ENCODE data around the gene SELE.

The SELE gene

GRCh38 chr1:169779150-169779549, 45.3 kb upstream of the SELE start:
- Histone ChIP-seq H3K79me2 (ENCODE audit: low read length) (no peaks in the 10 kb centered on the region), H3F3A (ENCODE audit: insufficient read depth, low read length) (no peaks in the 10 kb centered on the region), H3K27ac (ENCODE audit: low read length) (no peak overlapping the region), H3K4me3 (ENCODE audit: low read length) (no peak overlapping the region), H3K4me2 (ENCODE audit: low read depth, low read length) (no peak overlapping the region), H3K9me3 (replicated peaks; ENCODE audit: insufficient read depth, low read length) (no peaks in the 10 kb centered on the region), H2AFZ (ENCODE audit: low read length) (no peak overlapping the region), H3K9ac (ENCODE audit: low read length) (no peak overlapping the region), H3K9me2 (replicated peaks; ENCODE audit: insufficient read depth, low read length) (no peaks in the 10 kb centered on the region), H3K4me1 (ENCODE audit: low read length) (no peaks in the 10 kb centered on the region), H4K20me1 (ENCODE audit: insufficient read depth, low read length) (no peaks in the 10 kb centered on the region), H3K27me3 (replicated peaks; ENCODE audit: insufficient read depth, low read length) (no peaks in the 10 kb centered on the region), H3K36me3 (replicated peaks; ENCODE audit: insufficient read depth, low read length) (no peaks in the 10 kb centered on the region)
- TF ChIP-seq CTCF (IDR thresholded peaks at IDR 0.05; ENCODE audit: low read length): no peak
- no peak for TF ChIP-seq EZH2 (optimal IDR thresholded peaks at IDR 0.05; ENCODE audit: low read depth, low read length)
- no peak for TF ChIP-seq EZH2phosphoT487 (IDR thresholded peaks at IDR 0.05; ENCODE audit: low read length)
- DNase-seq: no peak

- Histone ChIP-seq H3K4me1 (ENCODE audit: low read length) (no peaks in the 10 kb centered on the region), H3K9ac (ENCODE audit: low read length) (no peak overlapping the region)
- TF ChIP-seq CTCF (IDR thresholded peaks at IDR 0.05; ENCODE audit: low read length) (no peak), EZH2 (optimal IDR thresholded peaks at IDR 0.05; ENCODE audit: low read depth, low read length) (no peak), EZH2phosphoT487 (IDR thresholded peaks at IDR 0.05; ENCODE audit: low read length) (no peak)
Observed at GRCh38 chr1:169776440-169776839, 42.6 kb upstream of the SELE start.

GRCh38 chr1:169768161-169768560, 34.3 kb upstream of the SELE start:
- Histone ChIP-seq H3K27ac (ENCODE audit: low read length) (no peak overlapping the region), H3K9ac (ENCODE audit: low read length) (no peak overlapping the region), H2AFZ (ENCODE audit: low read length) (no peak overlapping the region), H3K79me2 (ENCODE audit: low read length) (no peaks in the 10 kb centered on the region), H3K27me3 (replicated peaks; ENCODE audit: insufficient read depth, low read length) (no peaks in the 10 kb centered on the region), H3K9me3 (replicated peaks; ENCODE audit: insufficient read depth, low read length) (no peaks in the 10 kb centered on the region), H4K20me1 (ENCODE audit: insufficient read depth, low read length) (no peaks in the 10 kb centered on the region; the same call in 1 of the 2 replicates), H3K4me3 (ENCODE audit: low read length) (no peak overlapping the region), H3F3A (ENCODE audit: insufficient read depth, low read length) (no peaks in the 10 kb centered on the region), H3K36me3 (replicated peaks; ENCODE audit: insufficient read depth, low read length) (no peaks in the 10 kb centered on the region), H3K4me2 (ENCODE audit: low read depth, low read length) (no peak overlapping the region), H3K9me2 (replicated peaks; ENCODE audit: insufficient read depth, low read length) (no peaks in the 10 kb centered on the region), H3K4me1 (ENCODE audit: low read length) (no peaks in the 10 kb centered on the region)
- no peak for DNase-seq
- TF ChIP-seq EZH2 (optimal IDR thresholded peaks at IDR 0.05; ENCODE audit: low read depth, low read length): no peak
- no peak for TF ChIP-seq EZH2phosphoT487 (IDR thresholded peaks at IDR 0.05; ENCODE audit: low read length)
- TF ChIP-seq CTCF (IDR thresholded peaks at IDR 0.05; ENCODE audit: low read length): no peak

More at GRCh38 chr1:169776440-169776839, 42.6 kb upstream of the SELE start:
- Histone ChIP-seq H4K20me1 (ENCODE audit: insufficient read depth, low read length) (no peaks in the 10 kb centered on the region), H3K4me2 (ENCODE audit: low read depth, low read length) (no peak overlapping the region), H3K4me3 (ENCODE audit: low read length) (no peak overlapping the region), H3F3A (ENCODE audit: insufficient read depth, low read length) (no peaks in the 10 kb centered on the region), H2AFZ (ENCODE audit: low read length) (no peak overlapping the region), H3K79me2 (ENCODE audit: low read length) (no peaks in the 10 kb centered on the region), H3K27ac (ENCODE audit: low read length) (no peak overlapping the region), H3K9me3 (replicated peaks; ENCODE audit: insufficient read depth, low read length) (no peaks in the 10 kb centered on the region), H3K36me3 (replicated peaks; ENCODE audit: insufficient read depth, low read length) (no peaks in the 10 kb centered on the region), H3K9me2 (replicated peaks; ENCODE audit: insufficient read depth, low read length) (no peaks in the 10 kb centered on the region), H3K27me3 (replicated peaks; ENCODE audit: insufficient read depth, low read length) (no peaks in the 10 kb centered on the region)
- DNase-seq: no peak
